Keratinocyte (primary cell): Measurements from ENCODE around the gene HIF1A. TPM values are rescaled to one million over a fixed set of nuclear protein-coding genes. Genes with fewer than 3 reads are reported as not detected.

Experiments
- DNase-seq: peaks from one replicate; pipeline ENCODE4 v3.0.0-alpha.2; 2011; ENCODE audit warnings: low read depth, missing footprints, low spot score
- FAIRE-seq: peaks from 2 replicates; lab custom pipeline; 2011; peaks lifted over from hg19 to GRCh38; lab: Jason Lieb, UNC
- H2AFZ ChIP-seq: 2 replicates; pipeline ENCODE4 v1.6.0; 2012; ENCODE audit warnings: low read length, control low read depth, inconsistent platforms; ENCODE audit not compliant: control insufficient read depth
- H3K27ac ChIP-seq: 2 replicates; pipeline ENCODE4 v1.5.1; 2011; ENCODE audit warnings: low read length; ENCODE audit not compliant: control insufficient read depth, insufficient read depth
- H3K27me3 ChIP-seq: 3 replicates; pipeline ENCODE4 v1.6.0; 2011; ENCODE audit warnings: low read length; ENCODE audit not compliant: control insufficient read depth, insufficient read depth; ENCODE audit errors: extremely low read depth
- H3K36me3 ChIP-seq, 2 experiments: 2 replicates in 1 of 2; 3 replicates in 1 of 2; pipeline ENCODE4 v1.5.1; 2011; ENCODE audit warnings: low read length in 2 of 2, mild to moderate bottlenecking in 1 of 2; ENCODE audit not compliant: control insufficient read depth in 2 of 2, insufficient read depth in 2 of 2; ENCODE audit errors: extremely low read depth in 1 of 2
- H3K4me1 ChIP-seq: 3 replicates; pipeline ENCODE4 v1.5.1; 2011; ENCODE audit warnings: low read length; ENCODE audit not compliant: control insufficient read depth, insufficient read depth; ENCODE audit errors: extremely low read depth
- H3K4me2 ChIP-seq: 3 replicates; pipeline ENCODE4 v1.6.0; 2011; ENCODE audit warnings: low read depth, low read length; ENCODE audit not compliant: control insufficient read depth, insufficient read depth; ENCODE audit errors: extremely low read depth
- H3K4me3 ChIP-seq, 3 experiments: fragments of 200-600 bp in 1 of 3; sonication (generic) in 1 of 3; 2 replicates in 2 of 3; 3 replicates in 1 of 3; pipeline ENCODE4 v1.5.1; 2011 to 2016; ENCODE audit warnings: low read length in 3 of 3, mild to moderate bottlenecking in 3 of 3, control low read depth in 2 of 3, inconsistent platforms in 1 of 3, low read depth in 1 of 3, mixed read lengths in 1 of 3, mixed run types in 1 of 3, moderate library complexity in 1 of 3; ENCODE audit not compliant: control insufficient read depth in 2 of 3, insufficient read depth in 2 of 3; ENCODE audit errors: extremely low read depth in 1 of 3
- H3K79me2 ChIP-seq: 2 replicates; pipeline ENCODE4 v1.6.0; 2012; ENCODE audit warnings: low read length; ENCODE audit not compliant: control insufficient read depth, insufficient read depth
- H3K9ac ChIP-seq: 3 replicates; pipeline ENCODE4 v1.6.0; 2011; ENCODE audit warnings: low read length; ENCODE audit not compliant: control insufficient read depth, insufficient read depth; ENCODE audit errors: extremely low read depth
- H3K9me1 ChIP-seq: 3 replicates; pipeline ENCODE4 v1.6.0; 2011; ENCODE audit warnings: low read length; ENCODE audit not compliant: control insufficient read depth, insufficient read depth; ENCODE audit errors: extremely low read depth
- H3K9me3 ChIP-seq: 2 replicates; pipeline ENCODE4 v1.5.1; 2012; ENCODE audit warnings: low read depth, low read length; ENCODE audit not compliant: control insufficient read depth
- H4K20me1 ChIP-seq: 3 replicates; pipeline ENCODE4 v1.6.0; 2011; ENCODE audit warnings: low read length; ENCODE audit not compliant: control insufficient read depth, insufficient read depth; ENCODE audit errors: extremely low read depth
- CTCF ChIP-seq, 3 experiments: IDR thresholded peaks in 1 of 3; conservative IDR thresholded peaks in 1 of 3; optimal IDR thresholded peaks in 1 of 3; 2 replicates in 2 of 3; 3 replicates in 1 of 3; pipeline versions ENCODE3 to v1.5.1; 2011; ENCODE audit warnings: low read length in 3 of 3, mild to moderate bottlenecking in 3 of 3, moderate library complexity in 2 of 3, control low read depth in 1 of 3, inconsistent platforms in 1 of 3; ENCODE audit not compliant: insufficient read depth in 2 of 3; ENCODE audit errors: extremely low read depth in 1 of 3
- EZH2 ChIP-seq: IDR thresholded peaks from one replicate; pipeline ENCODE4 v1.6.1; 2012; ENCODE audit warnings: inconsistent platforms, mild to moderate bottlenecking, low read length, moderate library complexity
- dilution Hi-C: fragments of 300-500 bp; cut with MboI; formaldehyde crosslinking; loops from one replicate; pipeline ENCODE4 v1.7.0; 2020; ENCODE audit warnings: low sequenced_read_pairs; ENCODE audit not compliant: extremely low pct_ligation_motif_present
- polyA plus RNA-seq, 5 experiments: library from polyadenylated mRNA; depleted of rRNA in 3 of 5; stranded (reverse) in 3 of 5; stranded (forward) in 1 of 5; unstranded in 1 of 5; fragments of >200 nt; gene quantifications; 1 replicate in 1 of 5; 2 replicates in 3 of 5; 3 replicates in 1 of 5; pipeline versions ENCODE4 v1.2.1 to v1.2.3, GENCODE V29; 2011 to 2012; ENCODE audit warnings: missing spikeins in 2 of 5, low read depth in 1 of 5, low replicate concordance in 1 of 5

Gene HIF1A
- polyA plus RNA-seq, 1 donor (not counting 4 experiments of a cell fraction or from before 2014, with no cell fraction given): 202 TPM

- dilution Hi-C loops: no loop called here
- Histone ChIP-seq H3K9me3 (no peaks in the 10 kb centered on the region), H4K20me1 (no peaks in the 10 kb centered on the region), H2AFZ (no peak overlapping the region), H3K4me1 (peaks cover 8% of the 10 kb centered on the region), H3K27ac (no peak overlapping the region), H3K79me2 (peaks cover 7% of the 10 kb centered on the region), H3K36me3 (no peaks in the 10 kb centered on the region), H3K4me2 (no peak overlapping the region), H3K9ac (no peak overlapping the region), H3K9me1 (no peaks in the 10 kb centered on the region), H3K27me3 (no peaks in the 10 kb centered on the region), H3K4me3 (no peak overlapping the region)
- no peak for TF ChIP-seq CTCF (optimal IDR thresholded peaks at IDR 0.05 in 1 of 3, IDR thresholded peaks at IDR 0.05 in 1 of 3, conservative IDR thresholded peaks at IDR 0.05 in 1 of 3; ENCODE audit: extremely low read depth in 1 of 3, insufficient read depth in 2 of 3, low read length in 3 of 3)
- no peak for TF ChIP-seq EZH2
- DNase-seq (no peak), FAIRE-seq (no peak)
Observed at GRCh38 chr14:61690982-61691381, 4.3 kb upstream of the HIF1A start.

- no peak overlapping the region for H2AFZ ChIP-seq
- no peak overlapping the region for H3K9ac ChIP-seq
- no peak overlapping the region for H3K4me3 ChIP-seq
- H4K20me1 ChIP-seq: no peaks in the 10 kb centered on the region
- peaks cover 8% of the 10 kb centered on the region for H3K4me1 ChIP-seq
- H3K9me3 ChIP-seq: no peaks in the 10 kb centered on the region
- TF ChIP-seq EZH2: no peak
- no peak for TF ChIP-seq CTCF (optimal IDR thresholded peaks at IDR 0.05 in 1 of 3, IDR thresholded peaks at IDR 0.05 in 1 of 3, conservative IDR thresholded peaks at IDR 0.05 in 1 of 3; ENCODE audit: extremely low read depth in 1 of 3, insufficient read depth in 2 of 3, low read length in 3 of 3)
- DNase-seq (no peak), FAIRE-seq (no peak)
- H3K79me2 ChIP-seq: peaks cover 12% of the 10 kb centered on the region
- no peaks in the 10 kb centered on the region for H3K27me3 ChIP-seq
- H3K36me3 ChIP-seq: no peaks in the 10 kb centered on the region
- no peak overlapping the region for H3K4me2 ChIP-seq
- H3K27ac ChIP-seq: no peak overlapping the region
- H3K9me1 ChIP-seq: no peaks in the 10 kb centered on the region
- dilution Hi-C loops: no loop called here
Observed at GRCh38 chr14:61691495-61691894, 3.8 kb upstream of the HIF1A start.
